Inferior parietal cortex (tissue), 1 donor: ENCODE results near the gene ATP6V0A1.
A peak's percentile ranks its signal among the peaks of the same experiment; 100 is the strongest.
"Not testable (repeated sequence)": the region's sequence is repeated elsewhere in the genome, so short reads cannot be mapped to it uniquely, and the experiment has no call there.

Experiments used
- DNase-seq: peaks from one replicate; pipeline ENCODE4 v3.0.0-alpha.2; 2016; ENCODE audit errors: extremely low spot score

The ATP6V0A1 gene

GRCh38 chr17:42436391-42436790, 22.3 kb upstream of the ATP6V0A1 start:
- DNase-seq: peak; percentile 31

GRCh38 chr17:42438600-42439567, 19.8 kb upstream of the ATP6V0A1 start:
- no peak for DNase-seq

GRCh38 chr17:42441371-42442195, 17.1 kb upstream of the ATP6V0A1 start:
- no peak for DNase-seq

DNA sequence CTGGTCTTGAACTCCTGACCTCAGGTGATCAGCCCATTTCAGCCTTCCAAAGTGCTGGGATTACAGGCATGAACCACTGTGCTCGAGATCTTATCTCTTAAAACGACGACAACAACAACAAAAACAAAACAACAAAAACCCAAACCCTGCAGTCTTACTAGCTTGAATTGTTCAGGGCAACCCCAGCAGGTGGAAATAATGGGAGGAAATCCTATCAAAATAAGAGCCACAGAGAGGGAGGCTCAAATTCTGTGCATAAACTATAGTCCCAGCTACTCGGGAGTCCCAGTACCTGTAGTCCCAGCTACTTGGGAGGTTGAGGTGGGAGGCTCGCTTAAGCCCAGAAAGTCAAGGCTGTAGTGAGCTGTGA, 16.5 kb upstream of the ATP6V0A1 start:
- DNase-seq: no peak

DNA sequence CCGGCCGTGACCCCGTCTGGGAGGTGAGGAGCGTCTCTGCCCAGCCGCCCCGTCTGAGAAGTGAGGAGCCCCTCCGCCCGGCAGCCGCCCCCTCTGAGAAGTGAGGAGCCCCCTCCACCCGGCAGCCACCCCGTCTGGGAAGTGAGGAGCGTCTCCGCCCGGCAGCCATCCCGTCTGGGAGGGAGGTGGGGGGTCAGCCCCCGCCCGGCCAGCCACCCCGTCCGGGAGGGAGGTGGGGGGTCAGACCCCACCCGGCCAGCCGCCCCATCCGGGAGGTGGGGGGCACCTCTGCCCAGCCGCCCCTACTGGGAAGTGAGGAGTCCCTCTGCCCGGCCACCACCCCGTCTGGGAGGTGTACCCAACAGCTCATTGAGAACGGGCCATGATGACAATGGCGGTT, 9.5 kb upstream of the ATP6V0A1 start:
- not testable (repeated sequence) for DNase-seq

DNA sequence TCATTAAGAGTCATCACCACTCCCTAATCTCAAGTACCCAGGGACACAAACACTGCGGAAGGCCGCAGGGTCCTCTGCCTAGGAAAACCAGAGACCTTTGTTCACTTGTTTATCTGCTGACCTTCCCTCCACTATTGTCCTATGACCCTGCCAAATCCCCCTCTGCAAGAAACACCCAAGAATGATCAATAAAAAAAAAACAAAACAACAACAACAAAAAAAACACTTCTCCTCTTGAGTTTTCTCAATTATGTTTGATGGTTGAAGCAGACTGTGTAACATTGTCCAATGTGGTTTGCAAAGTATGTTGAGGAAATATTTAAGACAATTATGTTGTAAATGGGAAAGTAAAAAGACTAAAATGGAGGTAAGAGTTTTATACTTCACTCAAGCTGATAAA, 8.8 kb upstream of the ATP6V0A1 start:
- DNase-seq: not testable (repeated sequence)

GRCh38 chr17:42451270-42451669, 7.4 kb upstream of the ATP6V0A1 start:
- not testable (repeated sequence) for DNase-seq

GRCh38 chr17:42453439-42453838, 5.2 kb upstream of the ATP6V0A1 start:
- DNase-seq: no peak

DNA sequence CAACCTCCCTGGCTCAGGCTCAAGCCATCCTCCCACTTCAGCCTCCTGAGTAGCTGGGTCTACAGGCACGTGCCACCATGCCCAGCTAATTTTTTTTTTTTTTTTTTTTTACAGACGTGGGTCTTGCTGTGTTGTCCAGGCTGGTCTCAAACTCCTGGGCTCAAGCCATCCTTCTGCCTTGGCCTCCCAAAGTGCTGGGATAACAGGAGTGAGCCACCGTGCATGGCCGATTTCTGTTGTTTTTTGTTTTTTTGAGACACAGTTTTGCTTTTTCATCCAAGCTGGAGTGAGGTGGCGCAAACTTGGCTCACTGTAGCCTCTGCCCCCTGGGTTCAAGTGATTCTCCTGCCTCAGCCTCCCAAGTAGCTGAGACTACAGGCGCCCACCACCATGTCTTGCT, 3.7 kb upstream of the ATP6V0A1 start:
- not testable (repeated sequence) for DNase-seq

GRCh38 chr17:42456223-42457106, 2.2 kb upstream of the ATP6V0A1 start:
- DNase-seq: peak; percentile 22

DNA sequence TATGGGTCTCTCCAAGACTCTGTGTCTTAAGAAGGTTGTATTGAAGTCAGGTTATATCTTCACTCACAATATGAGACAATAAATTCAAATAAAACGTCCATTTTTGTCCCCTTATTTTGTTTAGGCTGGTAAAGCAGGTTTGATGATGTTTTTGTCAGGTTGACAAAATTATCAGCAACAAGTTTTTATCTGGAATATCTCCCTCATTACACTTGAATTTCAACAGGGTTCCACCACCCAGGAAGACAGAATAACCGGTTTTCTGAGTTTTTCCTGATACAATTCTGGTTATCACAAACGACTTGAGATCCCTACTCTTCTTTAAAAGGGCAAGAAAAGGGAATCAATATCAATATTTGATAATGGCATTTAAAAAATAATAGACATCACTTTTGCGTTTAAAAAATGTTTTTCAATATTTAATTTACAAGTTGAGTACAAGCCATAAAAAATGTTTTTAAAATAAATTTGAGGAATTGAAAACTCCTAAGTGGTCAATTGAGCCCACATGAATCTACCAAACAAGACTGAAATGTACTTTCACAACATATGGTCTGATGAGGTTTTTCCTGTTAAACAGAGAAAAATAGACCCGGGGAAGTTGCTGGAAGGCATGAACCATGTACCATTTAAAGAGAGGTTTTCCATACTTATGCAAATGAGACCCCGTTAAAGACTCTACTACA, 1.4 kb upstream of the ATP6V0A1 start:
- peak; percentile 17 for DNase-seq

GRCh38 chr17:42459256-42459800, 650 bp downstream of the ATP6V0A1 start:
- peak; percentile 74 for DNase-seq

DNA sequence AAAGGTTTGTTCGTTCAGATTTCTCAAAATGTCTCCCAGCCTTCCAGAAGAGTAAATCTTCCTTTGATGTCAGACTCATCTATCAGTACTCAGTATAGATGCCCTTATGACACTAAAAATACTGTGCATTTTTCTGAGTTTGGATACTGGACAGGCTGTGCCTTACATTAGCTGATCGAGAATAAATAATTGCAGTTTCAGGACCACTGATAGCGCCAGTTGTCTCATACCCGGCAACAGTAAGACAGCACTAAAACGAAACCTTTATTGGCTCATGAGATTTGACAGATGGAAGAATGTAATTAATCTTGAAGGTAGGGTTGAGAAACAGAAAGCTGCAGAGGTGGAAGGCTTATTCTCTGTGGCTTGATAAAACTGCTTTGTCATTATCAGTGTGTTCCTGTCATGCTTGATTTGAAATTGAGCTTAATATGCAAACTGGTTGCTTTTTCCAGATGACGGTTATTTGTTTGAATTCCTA, 1.2 kb downstream of the ATP6V0A1 start:
- peak; percentile 68 for DNase-seq

DNA sequence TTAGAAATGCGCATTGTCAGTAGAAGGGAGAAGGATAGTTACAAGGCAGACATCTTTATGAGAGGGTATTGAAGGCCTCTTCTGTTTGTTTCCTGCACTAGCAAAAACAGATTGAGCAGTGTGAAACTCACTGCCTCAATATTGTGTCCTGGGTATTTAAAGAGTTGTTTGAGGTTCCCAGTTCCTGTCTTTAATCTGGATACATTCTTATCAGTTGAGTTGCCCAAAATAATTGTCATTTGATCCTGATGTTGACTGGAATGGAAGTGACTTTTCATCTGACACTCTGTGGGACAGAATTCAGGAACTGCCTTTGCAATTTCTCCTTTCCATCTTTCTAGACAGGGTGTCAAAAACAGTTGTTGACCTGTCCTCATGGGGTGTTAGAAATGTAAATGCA, 1.7 kb downstream of the ATP6V0A1 start:
- DNase-seq: no peak

DNA sequence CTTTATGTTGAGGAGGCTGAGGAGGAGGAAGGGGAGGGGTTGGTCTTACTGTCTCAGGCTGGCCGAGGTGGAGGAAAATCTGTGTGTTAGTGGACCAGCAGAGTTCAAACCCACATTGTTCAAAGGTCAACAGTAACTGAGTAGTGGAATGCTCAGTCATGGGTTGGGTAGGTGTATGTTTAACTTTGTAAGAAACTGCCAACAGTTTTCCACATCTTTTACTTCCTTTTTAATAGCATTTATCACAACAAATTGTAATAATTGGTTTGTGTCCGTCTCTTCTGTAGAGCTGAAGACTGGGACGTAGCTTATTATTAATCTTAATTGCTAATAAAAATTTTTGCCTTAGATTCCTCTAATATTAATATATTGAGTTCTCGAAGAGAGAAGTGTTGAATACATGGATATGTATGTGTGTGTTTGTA, 5.3 kb downstream of the ATP6V0A1 start:
- no peak for DNase-seq

DNA sequence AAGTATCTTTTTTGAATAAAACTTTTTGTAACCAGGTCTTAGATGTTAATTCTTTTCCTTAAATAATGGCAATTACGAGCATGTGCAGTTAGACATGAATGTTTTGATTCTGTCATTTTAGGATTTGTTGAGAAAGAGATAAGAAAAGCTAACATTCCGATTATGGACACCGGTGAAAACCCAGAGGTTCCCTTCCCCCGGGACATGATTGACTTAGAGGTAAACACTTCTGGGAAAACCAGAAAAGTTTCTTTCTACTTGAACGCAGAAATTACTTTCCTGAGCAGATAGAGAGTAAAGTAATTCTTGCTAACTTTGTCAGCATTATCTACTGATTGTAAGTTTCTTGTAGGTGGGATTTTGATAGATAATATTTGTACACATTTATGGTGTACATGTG, 9.2 kb downstream of the ATP6V0A1 start:
- no peak for DNase-seq

DNA sequence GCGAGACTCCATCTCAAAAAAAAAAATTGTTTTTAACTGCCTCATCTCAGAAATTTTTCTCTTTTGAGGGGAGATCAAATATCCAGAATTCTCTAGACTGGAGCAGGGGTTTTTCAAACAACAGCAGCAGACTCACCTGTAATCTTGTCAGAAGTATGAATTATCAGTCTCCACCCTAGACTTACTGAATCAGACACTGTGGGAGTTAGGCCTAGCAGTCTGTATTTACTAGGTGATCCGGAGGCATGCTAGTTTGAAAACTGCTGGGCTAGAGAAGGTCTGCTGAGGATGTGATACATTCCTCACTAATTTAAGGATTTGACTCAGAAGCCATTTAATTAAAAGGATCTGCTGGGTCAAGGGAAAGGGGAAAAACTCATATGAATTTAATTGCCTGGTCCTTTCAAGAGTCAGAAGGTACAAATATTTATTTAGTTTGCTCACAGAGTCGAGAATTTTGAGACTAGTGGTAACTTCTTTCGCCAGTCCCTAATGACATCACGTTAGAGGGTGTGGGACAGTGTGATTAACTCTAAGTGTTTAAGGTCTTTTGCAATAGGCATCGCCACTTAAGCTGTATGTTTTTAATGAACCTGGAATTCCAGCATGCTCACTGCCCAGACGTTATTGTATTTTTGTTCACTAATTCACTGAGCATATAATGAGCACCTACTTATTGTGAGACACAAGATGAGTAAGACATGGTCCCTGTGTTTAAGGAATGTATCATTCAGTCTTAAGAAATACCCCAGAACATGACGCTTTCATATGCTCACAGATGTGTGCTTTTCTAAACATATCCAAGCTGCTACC, 14.2 kb downstream of the ATP6V0A1 start:
- no peak for DNase-seq

- DNase-seq: no peak
Measured at GRCh38 chr17:42474276-42474675, 15.6 kb downstream of the ATP6V0A1 start.

DNA sequence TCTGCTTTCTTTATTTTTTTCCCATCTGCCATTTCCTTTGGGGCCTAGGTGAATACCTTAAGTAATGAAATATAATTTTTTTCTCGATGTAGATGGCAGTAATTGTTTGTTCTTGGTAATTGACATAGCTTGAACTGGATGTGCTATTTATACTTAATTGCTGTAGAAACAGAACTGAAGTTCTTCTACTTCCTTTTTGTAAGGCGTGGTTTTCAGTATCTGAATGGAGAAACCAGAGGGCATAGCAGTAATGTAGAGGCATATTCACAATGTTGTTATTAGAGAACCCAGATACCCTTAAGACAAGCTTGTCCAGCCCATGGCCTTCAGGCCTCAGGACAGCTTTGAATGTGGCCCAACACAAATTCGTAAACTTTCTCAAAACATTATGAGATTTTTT, 16.4 kb downstream of the ATP6V0A1 start:
- DNase-seq: no peak

- DNase-seq: no peak
Measured at GRCh38 chr17:42475835-42476234, 17.2 kb downstream of the ATP6V0A1 start.
